ENCODE data around the gene SKIL. TPM values are rescaled to one million over a fixed set of nuclear protein-coding genes. Genes with fewer than 3 reads are reported as not detected.
A peak's percentile ranks its signal among the peaks of the same experiment; 100 is the strongest.

The SKIL gene
- total and polyA plus RNA-seq, 2 experiments from 2014 or later, result 141 to 358 TPM

GRCh38 chr3:170323331-170323730, 34.2 kb upstream of the SKIL start (continued):
- no peak for TF ChIP-seq ZNF462 (CRISPR knock-in tag; IDR thresholded peaks at IDR 0.05)

DNA sequence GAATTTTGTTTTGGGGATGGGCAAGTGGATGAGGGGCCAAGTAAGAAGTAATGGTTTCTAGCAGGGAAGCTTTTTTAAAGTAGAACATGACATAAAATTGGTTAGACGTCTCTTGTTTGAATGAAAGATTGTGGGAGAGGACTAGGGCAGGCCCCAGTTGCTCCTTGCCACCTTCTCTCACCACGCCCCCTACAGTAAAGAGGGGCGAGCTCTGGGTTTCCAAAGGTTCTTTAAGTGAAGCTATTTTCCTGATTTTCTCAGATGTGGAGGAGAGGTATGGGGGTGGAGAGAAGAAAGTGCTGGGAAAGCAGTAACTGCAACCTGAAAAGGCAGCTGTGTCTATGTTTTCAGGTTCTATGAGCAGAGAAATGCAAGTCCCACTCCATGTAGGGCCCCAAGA, 32.6 kb upstream of the SKIL start:
- Histone ChIP-seq H3K4me2 (no peak overlapping the region), H3K27ac (ENCODE audit: low read depth) (no peak overlapping the region), H2AFZ (peak overlapping the region; percentile 40; the same call in 1 of the 2 replicates), H3K4me1 (ENCODE audit: insufficient read depth) (peaks cover 43% of the 10 kb centered on the region), H3F3A (replicated peaks; ENCODE audit: low read depth) (no peaks in the 10 kb centered on the region; the same call in 1 of the 2 replicates), H3K36me3 (ENCODE audit: insufficient read depth) (peaks cover 6% of the 10 kb centered on the region; the same call in 1 of the 2 replicates), H3K79me2 (replicated peaks; ENCODE audit: insufficient read depth) (no peaks in the 10 kb centered on the region), H3K4me3 (no peak overlapping the region), H3K27me3 (ENCODE audit: insufficient read depth) (no peaks in the 10 kb centered on the region), H3K9me2 (ENCODE audit: insufficient read depth) (no peaks in the 10 kb centered on the region), H4K20me1 (replicated peaks; ENCODE audit: insufficient read depth) (no peaks in the 10 kb centered on the region)
- ATAC-seq (peak; percentile 66), DNase-seq (ENCODE audit: low spot score) (peak; percentile 65)
- Mint-ChIP-seq H3K27me3 (ENCODE audit: insufficient read depth, low read depth, poor library complexity) (peaks cover 4% of the 10 kb centered on the region), H3K27ac (no peak overlapping the region), H3K4me3 (no peak overlapping the region), H3K9me3 (peaks cover 45% of the 10 kb centered on the region), H3K36me3 (ENCODE audit: low read depth) (peaks cover 34% of the 10 kb centered on the region), H3K4me1 (peaks cover 39% of the 10 kb centered on the region)
- TF ChIP-seq CTCF (conservative IDR thresholded peaks at IDR 0.05; ENCODE audit: low read depth in 2 of 2) (peak; percentile 53), JUNB (IDR thresholded peaks at IDR 0.05; ENCODE audit: unreplicated experiment) (no peak), EZH2phosphoT487 (IDR thresholded peaks at IDR 0.05; ENCODE audit: unreplicated experiment) (no peak), CREB1 (CRISPR knock-in tag; IDR thresholded peaks at IDR 0.05; ENCODE audit: low read depth) (no peak)

Data from GM23338 (cell line).